ENCODE results near the gene COL13A1.

Gene COL13A1

GRCh38 chr10:69825604-69826003 lies 23.9 kb downstream of the COL13A1 start:
- H3K4me1 ChIP-seq (ENCODE audit: insufficient read depth, low read length, severe bottlenecking): no peaks in the 10 kb centered on the region
- H3F3A ChIP-seq (ENCODE audit: insufficient read depth, low read length): no peaks in the 10 kb centered on the region
- peaks cover 7% of the 10 kb centered on the region; the same call in 1 of the 2 replicates for H3K27me3 ChIP-seq (ENCODE audit: insufficient read depth, low read length)
- H3K4me2 ChIP-seq (ENCODE audit: low read length): no peak overlapping the region
- no peak overlapping the region for H3K9ac ChIP-seq (ENCODE audit: low read length)
- H3K9me3 ChIP-seq (ENCODE audit: low read length): no peaks in the 10 kb centered on the region
- H4K20me1 ChIP-seq (ENCODE audit: insufficient read depth, low read length): no peaks in the 10 kb centered on the region
- no peak overlapping the region for H2AFZ ChIP-seq (ENCODE audit: low read length)
- no peak overlapping the region for H3K4me3 ChIP-seq (ENCODE audit: low read depth, low read length, poor library complexity, severe bottlenecking)
- H3K79me2 ChIP-seq (ENCODE audit: insufficient read depth, low read length): no peaks in the 10 kb centered on the region
- H3K9me2 ChIP-seq (ENCODE audit: low read depth, low read length): no peaks in the 10 kb centered on the region
- H3K36me3 ChIP-seq (ENCODE audit: insufficient read depth, low read length): no peaks in the 10 kb centered on the region
- no peak overlapping the region for H3K27ac ChIP-seq (ENCODE audit: low read depth, low read length, poor library complexity, severe bottlenecking)
- TF ChIP-seq EZH2 (IDR thresholded peaks at IDR 0.05; ENCODE audit: borderline replicate concordance, low read length) (no peak), CTCF (IDR thresholded peaks at IDR 0.05; ENCODE audit: low read length) (no peak)

- no peak overlapping the region for H2AFZ ChIP-seq (ENCODE audit: low read length)
- H3K9me3 ChIP-seq (ENCODE audit: low read length): no peaks in the 10 kb centered on the region
- no peak overlapping the region for H3K9ac ChIP-seq (ENCODE audit: low read length)
- no peak overlapping the region for H3K27ac ChIP-seq (ENCODE audit: low read depth, low read length, poor library complexity, severe bottlenecking)
- no peaks in the 10 kb centered on the region for H3K36me3 ChIP-seq (ENCODE audit: insufficient read depth, low read length)
- H4K20me1 ChIP-seq (ENCODE audit: insufficient read depth, low read length): no peaks in the 10 kb centered on the region
- H3K9me2 ChIP-seq (ENCODE audit: low read depth, low read length): no peaks in the 10 kb centered on the region
- no peak overlapping the region for H3K4me3 ChIP-seq (ENCODE audit: low read depth, low read length, poor library complexity, severe bottlenecking)
- H3K79me2 ChIP-seq (ENCODE audit: insufficient read depth, low read length): no peaks in the 10 kb centered on the region
- H3F3A ChIP-seq (ENCODE audit: insufficient read depth, low read length): no peaks in the 10 kb centered on the region
- no peak for TF ChIP-seq EZH2 (IDR thresholded peaks at IDR 0.05; ENCODE audit: borderline replicate concordance, low read length)
- no peak for TF ChIP-seq CTCF (IDR thresholded peaks at IDR 0.05; ENCODE audit: low read length)
- H3K4me2 ChIP-seq (ENCODE audit: low read length): no peak overlapping the region
- peaks cover 7% of the 10 kb centered on the region; the same call in 1 of the 2 replicates for H3K27me3 ChIP-seq (ENCODE audit: insufficient read depth, low read length)
- no peaks in the 10 kb centered on the region for H3K4me1 ChIP-seq (ENCODE audit: insufficient read depth, low read length, severe bottlenecking)
These were observed 24.4 kb downstream of the COL13A1 start for GRCh38 chr10:69826094-69826493.

GRCh38 chr10:69826789-69827554 lies 25.3 kb downstream of the COL13A1 start:
- TF ChIP-seq CTCF (IDR thresholded peaks at IDR 0.05; ENCODE audit: low read length): no peak
- no peak for TF ChIP-seq EZH2 (IDR thresholded peaks at IDR 0.05; ENCODE audit: borderline replicate concordance, low read length)
- Histone ChIP-seq H4K20me1 (ENCODE audit: insufficient read depth, low read length) (no peaks in the 10 kb centered on the region), H3K27me3 (ENCODE audit: insufficient read depth, low read length) (peaks cover 7% of the 10 kb centered on the region; the same call in 1 of the 2 replicates)

More at GRCh38 chr10:69826789-69827554, 25.3 kb downstream of the COL13A1 start:
- no peaks in the 10 kb centered on the region for H3F3A ChIP-seq (ENCODE audit: insufficient read depth, low read length)
- H2AFZ ChIP-seq (ENCODE audit: low read length): no peak overlapping the region
- no peak overlapping the region for H3K4me3 ChIP-seq (ENCODE audit: low read depth, low read length, poor library complexity, severe bottlenecking)
- H3K9me3 ChIP-seq (ENCODE audit: low read length): no peaks in the 10 kb centered on the region
- no peaks in the 10 kb centered on the region for H3K79me2 ChIP-seq (ENCODE audit: insufficient read depth, low read length)
- H3K36me3 ChIP-seq (ENCODE audit: insufficient read depth, low read length): no peaks in the 10 kb centered on the region
- no peaks in the 10 kb centered on the region for H3K9me2 ChIP-seq (ENCODE audit: low read depth, low read length)
- no peak overlapping the region for H3K9ac ChIP-seq (ENCODE audit: low read length)
- H3K4me2 ChIP-seq (ENCODE audit: low read length): no peak overlapping the region
- no peak overlapping the region for H3K27ac ChIP-seq (ENCODE audit: low read depth, low read length, poor library complexity, severe bottlenecking)
- H3K4me1 ChIP-seq (ENCODE audit: insufficient read depth, low read length, severe bottlenecking): no peaks in the 10 kb centered on the region
